T-helper 1 cell (primary cell): ENCODE data around the gene MLLT10.
A peak's percentile ranks its signal among the peaks of the same experiment; 100 is the strongest.

Experiments
- DNase-seq, 5 donors: peaks; one replicate each; pipeline ENCODE4 v3.0.0-alpha.2; 2012 to 2020

Gene MLLT10

GRCh38 chr10:21749788-21750187, 215.8 kb downstream of the MLLT10 start:
- DNase-seq, result no peak

GRCh38 chr10:21750424-21750823, 216.4 kb downstream of the MLLT10 start:
- no peak for DNase-seq

GRCh38 chr10:21751341-21752310, 217.6 kb downstream of the MLLT10 start:
- DNase-seq, result no peak

GRCh38 chr10:21753497-21754270, 219.7 kb downstream of the MLLT10 start:
- DNase-seq, result no peak

- no peak for DNase-seq
These were observed 220.5 kb downstream of the MLLT10 start for GRCh38 chr10:21754410-21755011.

- DNase-seq, result no peak
These were observed 222.7 kb downstream of the MLLT10 start for GRCh38 chr10:21756707-21757106.

DNA sequence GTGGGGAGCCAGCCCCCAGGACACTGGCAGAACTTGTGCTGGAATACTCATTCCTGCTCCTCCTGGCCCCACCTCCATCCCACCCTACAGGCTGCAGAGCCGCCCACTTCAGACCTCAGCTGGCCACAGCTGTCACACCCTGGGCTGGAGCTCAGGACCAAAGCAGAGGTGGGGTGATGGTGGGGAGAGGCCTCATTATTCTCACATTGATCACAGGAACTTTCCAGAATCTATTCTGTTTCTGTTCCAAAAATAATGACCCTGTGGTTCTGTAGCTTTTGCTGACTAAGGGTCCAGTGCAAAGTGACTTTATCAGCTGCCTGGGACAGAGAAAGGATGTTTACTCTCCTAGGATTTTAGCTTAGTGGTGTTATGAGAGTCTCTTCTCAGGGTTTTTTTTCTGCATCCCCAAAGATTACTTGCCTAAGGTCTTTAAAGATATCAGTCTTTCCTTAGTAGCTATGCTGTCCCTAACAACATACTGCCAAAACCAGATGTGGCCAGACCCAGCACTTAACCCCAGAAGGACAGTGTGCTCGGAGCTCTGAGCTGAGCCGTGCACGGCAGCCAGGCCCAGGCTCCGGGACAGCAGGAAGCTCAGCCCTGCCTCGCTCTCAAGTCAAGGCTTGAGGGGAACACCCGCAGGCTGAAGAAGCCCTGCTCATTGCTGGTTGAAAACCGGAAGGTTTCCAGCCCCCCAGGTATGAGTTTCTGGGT, 223.3 kb downstream of the MLLT10 start:
- DNase-seq, result no peak

GRCh38 chr10:21758239-21758638, 224.2 kb downstream of the MLLT10 start:
- DNase-seq, result no peak

DNA sequence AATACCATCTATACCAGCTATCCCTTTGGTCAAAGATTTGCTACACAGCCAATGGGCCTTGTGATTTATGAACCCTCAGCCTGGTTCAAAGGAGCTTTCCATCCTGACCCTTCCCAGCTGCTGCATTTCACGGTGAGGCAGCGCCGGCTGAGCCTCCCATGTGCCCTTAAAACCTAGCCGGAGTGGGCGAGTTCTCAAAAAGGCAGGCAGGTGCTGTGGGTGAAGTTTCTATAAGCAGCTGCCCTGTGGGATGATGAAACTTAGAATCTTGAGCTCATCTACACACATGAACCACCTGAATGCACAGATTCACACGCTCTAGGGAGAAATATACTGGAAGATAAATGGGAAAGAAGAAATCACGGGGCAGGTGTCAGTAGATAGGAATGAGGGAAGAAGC, 224.7 kb downstream of the MLLT10 start:
- no peak for DNase-seq

GRCh38 chr10:21759232-21759631, 225.2 kb downstream of the MLLT10 start:
- DNase-seq, result no peak

GRCh38 chr10:21760332-21760731, 226.3 kb downstream of the MLLT10 start:
- DNase-seq, result no peak

DNA sequence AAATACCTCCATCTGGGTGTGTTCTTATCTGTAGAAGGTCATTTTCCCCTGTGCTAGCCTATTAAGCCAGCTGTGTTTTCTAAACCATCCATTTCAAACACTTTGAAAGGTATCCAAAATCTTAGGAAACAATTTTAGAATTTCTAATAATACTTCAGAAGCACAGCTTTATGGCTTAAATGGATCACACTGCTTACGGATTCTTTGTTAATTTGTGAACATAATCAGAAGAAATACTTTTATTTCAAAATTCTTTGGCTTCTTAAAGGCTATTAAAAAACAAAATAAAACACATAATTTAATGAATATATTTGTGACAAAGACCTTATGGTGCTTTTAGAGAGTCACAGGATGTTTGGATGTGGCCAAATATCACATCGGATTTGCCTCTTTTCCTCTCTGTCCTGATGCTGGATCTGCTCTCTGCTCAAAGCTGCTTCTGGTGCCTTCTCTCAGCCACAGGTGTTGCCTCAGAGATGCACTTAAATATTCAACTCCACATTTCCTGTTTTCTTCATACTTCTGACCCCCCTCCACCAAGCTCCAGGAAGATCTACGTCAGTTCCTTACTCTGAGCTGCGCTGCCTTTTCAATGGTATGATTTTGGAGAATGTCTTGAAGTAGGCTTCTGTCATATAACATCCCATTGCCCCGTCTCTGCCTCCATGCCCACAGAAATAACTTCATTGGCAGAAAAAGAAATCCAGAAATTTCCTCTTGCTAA, 230.6 kb downstream of the MLLT10 start:
- DNase-seq, result peak in 1 of 5 donors; percentile 65

DNA sequence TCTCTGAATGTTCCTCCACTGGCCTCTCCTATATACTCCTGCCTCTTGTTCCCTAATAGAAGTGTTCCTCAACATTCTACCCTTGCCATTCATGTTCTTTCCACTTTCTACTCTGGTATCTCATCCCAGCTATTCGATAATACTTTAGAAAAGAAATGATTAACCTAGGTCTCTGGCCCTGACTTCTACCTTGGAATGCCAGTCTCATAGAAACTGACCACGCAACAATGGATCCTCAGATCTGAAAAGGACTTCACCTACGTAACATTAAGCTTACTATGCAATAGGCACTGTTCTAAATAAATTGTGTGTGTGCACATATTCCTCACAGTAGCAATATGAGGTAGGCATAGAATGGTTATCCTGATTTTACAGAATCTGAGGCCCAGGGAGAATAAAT, 235.0 kb downstream of the MLLT10 start:
- no peak for DNase-seq

- no peak for DNase-seq
These were observed 237.2 kb downstream of the MLLT10 start for GRCh38 chr10:21771219-21771618.

DNA sequence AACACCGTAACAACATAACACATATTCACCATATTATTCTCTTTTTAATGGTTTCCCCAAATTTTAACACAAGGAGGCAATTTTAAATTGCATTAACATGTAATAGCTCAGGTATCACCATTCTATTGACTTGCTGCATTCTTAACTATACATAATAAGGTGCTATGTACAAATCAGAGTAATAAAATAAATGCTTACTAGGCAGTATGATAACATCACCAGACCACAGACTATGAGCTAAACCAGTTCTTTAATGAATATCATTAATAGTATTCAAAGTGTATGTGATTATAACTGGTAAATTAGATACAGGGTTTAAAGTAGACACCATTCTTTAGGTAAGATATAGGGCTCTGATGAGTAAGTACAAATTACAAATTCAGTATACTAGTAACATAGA, 242.9 kb downstream of the MLLT10 start:
- DNase-seq, result no peak

DNA sequence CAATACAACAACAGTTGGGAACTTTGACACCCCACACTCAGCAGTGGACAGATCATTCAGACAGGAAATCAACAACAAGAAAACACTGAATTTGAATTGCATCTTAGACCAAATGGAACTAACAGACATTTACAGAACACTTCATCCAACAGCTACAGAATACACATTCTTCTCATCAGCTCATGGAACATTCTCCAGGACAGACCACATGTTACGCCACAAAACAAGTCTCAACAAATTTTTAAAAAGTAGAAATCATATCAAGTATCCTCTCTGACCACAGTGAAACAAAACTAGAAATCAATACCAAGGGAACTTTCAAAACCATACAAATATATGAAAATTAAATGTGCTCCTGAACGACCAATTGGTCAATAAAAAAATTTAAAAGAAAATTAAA, 257.2 kb downstream of the MLLT10 start:
- no peak for DNase-seq
